HEK293 (cell line): ENCODE results near the gene MED25.

ENCODE experiments used
- REST ChIP-seq: fragments of 450-650 bp; formaldehyde crosslinking; IDR thresholded peaks from 2 replicates; pipeline ENCODE4 v1.5.1; 2016; ENCODE audit warnings: missing biosample characterization, missing genetic modification characterization
- ZNF335 ChIP-seq: fragments of 450-650 bp; formaldehyde crosslinking; conservative IDR thresholded peaks from 2 replicates; pipeline ENCODE4 v1.5.1; 2016; ENCODE audit warnings: missing biosample characterization, missing genetic modification characterization

DNA sequence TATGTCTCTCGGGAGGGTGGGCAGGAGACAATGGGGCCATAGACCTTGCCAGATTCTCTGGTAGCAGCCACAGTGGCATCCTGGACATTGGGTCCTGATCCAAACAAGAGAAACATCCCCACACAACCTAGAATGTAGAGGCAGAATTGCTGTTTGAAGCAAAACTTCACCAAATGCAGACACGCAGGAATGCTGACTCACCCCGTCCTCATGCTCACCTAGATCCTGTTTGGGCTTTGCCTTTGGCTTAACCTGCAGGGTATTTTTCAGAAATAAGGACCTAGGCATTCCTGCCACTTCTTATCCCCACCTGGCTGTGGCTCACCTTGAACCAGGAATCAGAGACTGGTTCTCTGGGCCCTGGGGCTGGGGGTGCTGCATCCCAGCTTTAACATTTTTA lies 66.7 kb downstream of the MED25 start:
- no peak for TF ChIP-seq ZNF335 (tag by site-specific recombination)
- TF ChIP-seq REST (tag by site-specific recombination), result no peak
